Fibroblast of lung (primary cell): ENCODE data around the gene PDCD4.

Experiments used
- CTCF ChIP-seq, 2 donors: IDR thresholded peaks in 1 of 2; conservative IDR thresholded peaks in 1 of 2; 1 replicate in 1 of 2; 2 replicates in 1 of 2; pipeline ENCODE4 v1.5.1; 2011 to 2012; ENCODE audit warnings: low read length in 2 of 2, control low read depth in 1 of 2, inconsistent platforms in 1 of 2, low read depth in 1 of 2, mild to moderate bottlenecking in 1 of 2
- EZH2 ChIP-seq: IDR thresholded peaks from 2 replicates; pipeline ENCODE4 v1.5.1; 2012; ENCODE audit warnings: low read length, control low read depth, mild to moderate bottlenecking; ENCODE audit errors: missing control alignments

- TF ChIP-seq EZH2 (no peak), CTCF (conservative IDR thresholded peaks at IDR 0.05 in 1 of 2, IDR thresholded peaks at IDR 0.05 in 1 of 2; ENCODE audit: low read depth in 1 of 2, low read length in 2 of 2) (no peak)
These were observed 52.2 kb downstream of the PDCD4 start for GRCh38 chr10:110923856-110924493.
